Measurements from ENCODE around the gene IFNA17.

The IFNA17 gene

GRCh38 chr9:21267485-21268346 lies 39.7 kb upstream of the IFNA17 start (continued):
- TF ChIP-seq ZBTB44 (tag by site-specific recombination; IDR thresholded peaks at IDR 0.05) (no peak), ZNF510 (tag by site-specific recombination; IDR thresholded peaks at IDR 0.05; ENCODE audit: insufficient replicate concordance) (no peak), ZNF18 (tag by site-specific recombination; IDR thresholded peaks at IDR 0.05) (no peak), ZNF366 (tag by site-specific recombination; conservative IDR thresholded peaks at IDR 0.05) (no peak), ZNF324 (tag by site-specific recombination; IDR thresholded peaks at IDR 0.05) (no peak), ZNF335 (tag by site-specific recombination; conservative IDR thresholded peaks at IDR 0.05) (no peak)

GRCh38 chr9:21266733-21267484 lies 38.9 kb upstream of the IFNA17 start:
- ChIA-PET POLR2A (no interaction called here), CTCF (interaction anchor here (1.1 to 1.8 kb wide), 2 partner anchors 14 to 129 kb away, joined by 4 to 7 read pairs; no protein-coding TSS in a partner anchor)
- Histone ChIP-seq H3K4me3 (ENCODE audit: low read depth, low read length) (no peak overlapping the region), H3K36me3 (ENCODE audit: control insufficient read depth in 2 of 2, insufficient read depth in 1 of 2, low read length in 2 of 2) (no peaks in the 10 kb centered on the region), H3K27ac (ENCODE audit: extremely low read depth, low read depth, low read length) (no peak overlapping the region), H3K4me1 (ENCODE audit: control insufficient read depth, insufficient read depth, low read length) (no peaks in the 10 kb centered on the region), H3K9me3 (ENCODE audit: control insufficient read depth, insufficient read depth, low read depth, low read length) (no peaks in the 10 kb centered on the region)
- TF ChIP-seq TSHZ1 (tag by site-specific recombination; IDR thresholded peaks at IDR 0.05; ENCODE audit: borderline replicate concordance) (no peak), PBX3 (CRISPR knock-in tag; IDR thresholded peaks at IDR 0.05) (no peak), BCL11B (tag by site-specific recombination; IDR thresholded peaks at IDR 0.05; ENCODE audit: low read depth) (no peak), ZNF529 (tag by site-specific recombination; IDR thresholded peaks at IDR 0.05; ENCODE audit: insufficient replicate concordance) (no peak), SALL2 (tag by site-specific recombination; IDR thresholded peaks at IDR 0.05; ENCODE audit: borderline replicate concordance) (no peak), TCF7L2 (IDR thresholded peaks at IDR 0.05; ENCODE audit: borderline replicate concordance, low read depth, low read length) (no peak), ZNF785 (tag by site-specific recombination; IDR thresholded peaks at IDR 0.05) (no peak), ZNF175 (tag by site-specific recombination; IDR thresholded peaks at IDR 0.05) (no peak), WT1 (tag by site-specific recombination; IDR thresholded peaks at IDR 0.05) (no peak), ZNF621 (tag by site-specific recombination; IDR thresholded peaks at IDR 0.05) (no peak), ZNF239 (tag by site-specific recombination; IDR thresholded peaks at IDR 0.05) (no peak), ZNF510 (tag by site-specific recombination; IDR thresholded peaks at IDR 0.05; ENCODE audit: insufficient replicate concordance) (no peak), OVOL3 (tag by site-specific recombination; IDR thresholded peaks at IDR 0.05) (no peak), ZNF514 (tag by site-specific recombination; IDR thresholded peaks at IDR 0.05) (no peak), ZBTB11 (tag by site-specific recombination; conservative IDR thresholded peaks at IDR 0.05; ENCODE audit: low read depth) (no peak), ZNF571 (tag by site-specific recombination; IDR thresholded peaks at IDR 0.05) (no peak)

All from HEK293 (cell line).